HG03432 (cell line): ENCODE data around the gene ATP6AP2.

Source experiments
- ATAC-seq: cut with Tn5 transposase; IDR thresholded peaks from one replicate; pipeline ENCODE4 v1.9.1; 2021; ENCODE audit warnings: mild to moderate bottlenecking, moderate library complexity; ENCODE audit not compliant: unreplicated experiment

ATP6AP2 gene

GRCh38 chrX:40637687-40638086 is 56.9 kb downstream of the ATP6AP2 start:
- no peak for ATAC-seq

- ATAC-seq, result no peak
These were observed 63.4 kb downstream of the ATP6AP2 start for GRCh38 chrX:40644176-40644575.

- peak; percentile 35 for ATAC-seq
These were observed 64.1 kb downstream of the ATP6AP2 start for GRCh38 chrX:40644821-40645358.

GRCh38 chrX:40646489-40647306 is 65.9 kb downstream of the ATP6AP2 start:
- ATAC-seq, result peak; percentile 33

GRCh38 chrX:40647307-40648197 is 66.8 kb downstream of the ATP6AP2 start, which contains the start of gene CXorf38:
CXorf38 (minus strand) TSS chrX:40647561; CDS start chrX:40647520, 41 bp downstream.
- peak; percentile 78 for ATAC-seq

- ATAC-seq, result no peak
These were observed 71.0 kb downstream of the ATP6AP2 start for GRCh38 chrX:40651620-40652223.

- no peak for ATAC-seq
These were observed 71.9 kb downstream of the ATP6AP2 start for GRCh38 chrX:40652664-40653063.

GRCh38 chrX:40653535-40653934 is 72.8 kb downstream of the ATP6AP2 start:
- ATAC-seq, result no peak
